ENCODE results near the gene ACE.

The ACE gene

DNA sequence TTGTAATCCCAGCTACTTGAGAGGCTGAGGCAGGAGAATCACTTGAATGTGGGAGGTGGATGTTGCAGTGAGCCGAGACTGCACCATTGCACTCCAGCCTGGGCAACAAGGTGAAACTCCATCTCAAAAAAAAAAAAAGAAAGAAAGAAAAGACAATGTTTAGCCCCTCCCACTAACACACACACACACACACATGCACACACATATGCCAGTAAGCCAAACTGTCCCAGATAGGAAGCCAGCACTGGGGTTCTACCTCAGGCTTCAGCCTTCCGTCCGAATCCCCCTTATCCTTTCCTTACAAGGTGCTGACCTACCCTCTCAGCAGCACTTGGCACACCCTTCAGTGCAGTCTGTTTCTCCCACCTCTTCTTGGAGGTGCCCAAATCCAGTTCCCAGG lies 37.6 kb downstream of the ACE start:
- no peak for TF ChIP-seq POLR2A (IDR thresholded peaks at IDR 0.05; ENCODE audit: low read depth, low read length)
- no peak for TF ChIP-seq POLR2AphosphoS5 (IDR thresholded peaks at IDR 0.05; ENCODE audit: low read depth, low read length)
- TF ChIP-seq TAF1 (IDR thresholded peaks at IDR 0.05; ENCODE audit: borderline replicate concordance, low read depth, low read length) = no peak
- DNase-seq (ENCODE audit: insufficient read length) (no peak), FAIRE-seq (no peak)

DNA sequence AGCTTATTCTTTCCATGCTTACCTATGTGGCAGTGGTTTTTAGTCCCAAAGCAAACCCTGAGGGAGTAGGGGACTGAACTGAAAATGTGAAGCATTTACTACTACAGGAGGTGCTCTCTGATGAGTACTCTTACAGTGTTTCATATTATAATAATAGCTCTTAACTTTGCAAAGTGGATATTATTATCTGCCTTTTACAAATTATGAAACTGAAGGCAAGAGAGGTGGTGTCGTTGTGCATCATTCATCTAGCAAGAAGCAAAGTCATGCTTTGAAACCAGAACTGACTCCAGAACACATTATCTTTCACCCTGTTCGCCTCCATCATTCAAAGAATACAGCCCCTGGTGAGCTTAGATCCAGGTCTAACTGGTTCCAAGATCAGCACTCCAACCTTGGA lies 38.1 kb downstream of the ACE start:
- DNase-seq (ENCODE audit: insufficient read length) = no peak
- no peak for FAIRE-seq
- TF ChIP-seq POLR2AphosphoS5 (IDR thresholded peaks at IDR 0.05; ENCODE audit: low read depth, low read length) (no peak), TAF1 (IDR thresholded peaks at IDR 0.05; ENCODE audit: borderline replicate concordance, low read depth, low read length) (no peak)

DNA sequence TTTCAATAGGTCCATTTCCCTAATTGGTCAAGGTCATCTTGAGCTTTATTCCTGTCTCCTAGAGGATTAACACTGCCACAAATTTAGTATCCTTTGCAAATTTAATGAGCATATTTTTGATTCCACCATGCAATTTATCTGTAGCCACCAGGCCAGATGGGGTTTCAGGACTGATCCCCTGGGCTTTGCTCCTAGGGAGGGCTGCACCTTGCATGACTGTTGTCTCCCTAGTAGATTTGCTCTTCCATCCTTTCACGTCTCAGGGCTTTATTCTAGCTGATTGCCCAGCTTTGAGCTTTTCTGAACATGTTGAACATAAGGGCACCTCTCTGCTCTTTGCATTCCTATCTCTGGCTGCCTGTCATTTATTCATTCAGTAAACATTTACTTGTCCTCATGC lies 38.6 kb downstream of the ACE start:
- TF ChIP-seq POLR2AphosphoS5 (IDR thresholded peaks at IDR 0.05; ENCODE audit: low read depth, low read length) = no peak
- no peak for TF ChIP-seq TAF1 (IDR thresholded peaks at IDR 0.05; ENCODE audit: borderline replicate concordance, low read depth, low read length)
- no peak for TF ChIP-seq POLR2A (IDR thresholded peaks at IDR 0.05; ENCODE audit: low read depth, low read length)
- FAIRE-seq (no peak), DNase-seq (ENCODE audit: insufficient read length) (no peak)

DNA sequence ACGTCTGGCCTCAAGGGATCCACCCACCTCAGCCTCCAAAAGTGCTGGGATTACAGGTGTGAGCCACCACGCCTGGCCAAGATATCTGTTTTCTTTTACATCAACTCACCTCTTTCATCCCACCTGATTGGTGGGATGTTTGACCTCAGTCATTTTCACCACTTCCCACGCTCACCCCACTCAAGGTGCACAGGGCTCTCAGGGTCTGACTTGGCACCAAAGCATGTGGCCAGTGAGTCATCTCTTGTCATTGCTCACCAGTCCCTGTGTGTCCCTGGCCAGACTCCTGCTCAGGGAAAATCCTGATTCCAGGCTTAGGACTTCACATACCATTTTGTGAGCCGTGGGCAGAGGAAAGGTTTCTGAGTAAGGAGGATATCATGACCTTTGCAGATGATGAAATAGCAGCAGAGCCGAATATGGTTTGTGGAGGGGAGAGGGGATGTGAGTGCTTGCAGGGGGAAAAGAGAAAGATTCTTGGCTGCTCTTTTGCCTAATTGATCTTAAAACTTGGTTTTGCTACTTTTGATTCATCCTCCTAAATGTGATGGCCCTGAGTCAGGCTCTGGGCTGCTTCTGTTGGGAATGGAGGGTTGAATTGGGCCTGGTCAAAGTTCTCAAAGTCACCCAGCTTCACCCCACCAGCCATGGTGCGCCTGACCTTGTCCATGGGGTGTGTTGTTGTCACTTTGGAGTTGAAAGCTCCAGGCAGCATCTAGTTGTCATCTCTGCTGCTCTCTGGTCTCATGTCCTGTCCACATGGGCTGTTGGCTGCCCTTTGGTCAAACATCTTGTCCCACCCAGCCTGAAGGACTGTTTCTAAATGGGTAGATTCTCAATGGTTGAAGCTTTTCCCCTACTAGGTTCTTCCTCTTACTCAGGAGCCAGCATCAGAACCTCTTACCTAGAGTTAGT lies 40.3 kb downstream of the ACE start:
- no peak for FAIRE-seq

DNA sequence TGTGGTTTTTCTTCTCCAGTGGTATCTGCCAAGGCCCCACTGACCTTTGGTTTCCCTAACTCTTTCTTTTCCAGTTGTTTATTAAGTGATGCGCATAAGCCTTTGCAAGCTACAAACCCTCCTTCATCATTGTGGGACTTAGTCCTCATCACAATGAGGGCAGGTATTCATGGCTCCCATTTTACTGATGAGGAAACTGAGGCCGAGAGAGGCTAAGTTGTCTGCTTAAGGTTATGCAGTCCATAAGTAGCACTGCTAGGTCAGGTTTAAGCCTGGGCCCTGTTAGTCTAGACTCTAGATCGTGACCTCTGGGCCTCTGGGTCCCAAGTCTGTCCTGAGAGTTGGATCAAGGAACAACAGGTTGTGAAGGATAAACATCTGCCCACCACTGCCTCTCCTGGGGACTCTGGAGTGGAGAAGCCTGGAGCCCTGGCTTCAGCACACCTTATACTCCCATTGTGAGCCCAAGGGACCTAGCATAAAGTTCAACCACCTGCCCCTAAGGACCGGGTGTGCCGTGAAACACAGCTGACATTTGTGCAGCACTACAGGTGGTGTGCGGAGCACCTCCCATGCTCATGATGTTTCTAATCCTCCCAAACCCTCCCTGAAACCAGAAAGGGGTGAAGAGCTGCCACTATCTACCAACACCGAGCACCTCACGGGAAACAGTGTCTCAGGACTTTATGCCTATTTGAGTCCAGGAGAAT lies 41.1 kb downstream of the ACE start:
- TF ChIP-seq TAF1 (IDR thresholded peaks at IDR 0.05; ENCODE audit: borderline replicate concordance, low read depth, low read length) = no peak
- TF ChIP-seq POLR2A (IDR thresholded peaks at IDR 0.05; ENCODE audit: low read depth, low read length) = no peak
- no peak for TF ChIP-seq POLR2AphosphoS5 (IDR thresholded peaks at IDR 0.05; ENCODE audit: low read depth, low read length)
- FAIRE-seq (no peak), DNase-seq (ENCODE audit: insufficient read length) (no peak)

More for the DNA sequence above, 40.3 kb downstream of the ACE start:
- no peak for TF ChIP-seq POLR2A (IDR thresholded peaks at IDR 0.05; ENCODE audit: low read depth, low read length)
- no peak for TF ChIP-seq POLR2AphosphoS5 (IDR thresholded peaks at IDR 0.05; ENCODE audit: low read depth, low read length)
- TF ChIP-seq TAF1 (IDR thresholded peaks at IDR 0.05; ENCODE audit: borderline replicate concordance, low read depth, low read length) = no peak
- DNase-seq (ENCODE audit: insufficient read length) = no peak

DNA sequence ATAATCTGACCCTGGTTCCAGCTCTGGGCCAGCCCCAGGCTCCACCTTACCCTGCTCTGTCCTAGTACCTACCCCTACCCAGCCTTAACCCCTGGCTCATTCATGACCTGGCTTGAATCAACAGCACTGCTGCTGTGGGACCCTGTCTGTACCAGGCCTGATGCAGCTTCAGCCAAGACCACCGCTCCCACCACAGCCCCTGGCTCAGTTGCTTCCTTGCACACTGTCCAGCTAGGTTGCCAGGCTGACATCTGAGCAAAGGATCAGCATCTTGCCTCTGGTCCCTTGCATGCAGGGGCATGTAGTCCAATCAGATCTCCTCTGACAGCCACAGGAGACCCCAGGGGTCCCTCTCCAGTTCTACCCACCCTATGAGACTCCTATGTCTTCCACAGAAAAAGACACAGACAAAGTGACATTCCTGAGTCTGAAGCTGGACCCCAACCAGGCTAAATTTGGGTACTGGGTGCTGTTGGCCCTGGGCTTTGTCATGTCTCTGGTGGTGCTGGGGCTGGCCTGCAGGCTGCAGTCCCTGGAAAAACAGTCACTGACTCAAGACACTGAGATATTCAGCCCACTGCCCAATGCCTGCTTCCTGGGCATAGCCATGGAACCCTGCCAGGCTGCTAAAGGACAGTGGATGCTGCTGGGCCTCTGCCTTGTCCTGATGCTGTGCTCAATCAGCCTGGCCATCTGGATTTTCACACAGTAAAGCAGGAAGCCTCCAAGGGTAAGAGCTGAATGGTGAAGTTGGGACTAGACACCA lies 42.4 kb downstream of the ACE start:
- no peak for FAIRE-seq
- DNase-seq (ENCODE audit: insufficient read length) = no peak
- no peak for TF ChIP-seq POLR2A (IDR thresholded peaks at IDR 0.05; ENCODE audit: low read depth, low read length)
- TF ChIP-seq POLR2AphosphoS5 (IDR thresholded peaks at IDR 0.05; ENCODE audit: low read depth, low read length) = no peak
- TF ChIP-seq TAF1 (IDR thresholded peaks at IDR 0.05; ENCODE audit: borderline replicate concordance, low read depth, low read length) = no peak

DNA sequence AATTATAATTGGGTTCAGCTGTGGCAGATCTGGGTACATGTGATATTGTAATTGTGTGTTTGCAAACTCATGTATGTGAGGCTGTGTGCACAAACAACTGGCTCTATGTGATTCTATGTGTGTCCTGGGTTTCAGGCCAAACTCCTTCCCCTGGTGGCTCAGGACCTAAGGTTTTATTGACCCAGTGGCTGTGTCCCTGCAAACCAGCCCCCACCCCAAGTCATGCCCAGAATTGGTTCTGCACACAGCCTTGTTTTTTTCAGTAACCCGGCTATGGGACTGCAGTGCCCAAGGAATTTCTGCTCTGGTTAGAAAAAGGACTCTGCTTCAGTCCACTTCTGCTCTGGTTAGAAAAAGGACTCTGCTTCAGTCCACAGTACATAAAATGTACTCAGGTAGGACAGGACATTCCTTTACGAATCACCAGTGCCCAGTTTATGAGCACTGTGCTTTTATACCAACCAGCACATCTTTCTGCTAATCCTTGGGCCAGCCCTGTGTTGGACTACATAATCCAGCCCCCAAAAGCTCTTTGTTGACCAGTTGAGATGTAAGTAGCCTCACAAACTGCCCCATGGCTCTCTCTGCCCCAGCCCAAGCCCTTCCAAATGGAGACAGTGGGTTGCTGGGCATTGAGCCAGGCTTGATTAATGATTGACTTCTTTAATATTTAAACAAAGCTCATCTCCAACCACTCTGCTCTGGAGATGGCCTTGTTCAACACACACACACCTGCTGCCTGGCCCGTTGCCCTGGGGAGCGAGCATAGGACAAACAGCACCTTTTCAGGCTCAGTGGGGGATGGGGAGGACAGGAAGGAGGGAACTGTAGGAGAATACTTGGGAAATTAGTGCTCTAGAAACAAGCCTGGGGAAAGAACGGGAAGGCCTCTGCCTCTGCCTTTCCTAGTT lies 43.4 kb downstream of the ACE start:
- FAIRE-seq (no peak), DNase-seq (ENCODE audit: insufficient read length) (no peak)
- TF ChIP-seq POLR2AphosphoS5 (IDR thresholded peaks at IDR 0.05; ENCODE audit: low read depth, low read length) = no peak

DNA sequence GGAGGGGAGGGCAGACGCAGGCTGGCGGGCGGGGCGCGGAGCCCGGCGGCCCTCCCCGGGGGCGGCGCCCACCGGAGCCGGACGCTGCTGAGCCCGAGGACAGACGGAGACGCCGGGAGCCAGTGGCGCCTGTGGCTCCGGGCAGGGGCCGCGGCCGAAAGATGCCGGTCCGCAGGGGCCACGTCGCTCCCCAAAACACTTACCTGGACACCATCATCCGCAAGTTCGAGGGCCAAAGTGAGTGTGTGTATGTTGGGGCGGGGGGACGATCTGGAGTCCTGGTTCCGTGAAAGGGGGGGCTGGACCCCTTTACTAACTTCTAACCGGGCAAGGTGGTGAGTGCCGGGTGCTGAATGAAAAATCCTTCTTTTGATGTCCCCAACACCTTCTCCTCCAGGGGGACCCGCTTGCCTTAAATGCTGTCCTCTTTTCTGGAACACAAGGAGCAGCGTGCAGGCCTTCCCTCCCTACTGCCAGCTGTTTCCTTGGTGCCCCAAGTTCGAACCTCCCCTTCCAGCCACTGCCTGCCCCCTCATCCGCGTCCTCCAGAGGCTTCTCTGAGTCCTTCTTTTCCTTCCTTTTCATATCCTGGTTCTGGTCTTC lies 46.5 kb downstream of the ACE start, which contains the start of gene KCNH6:
TSS of gene KCNH6 (plus strand) at position 106 of the 603 bp plus-strand sequence. CDS start at position 162, 56 bp downstream.
- no peak for FAIRE-seq
- TF ChIP-seq POLR2AphosphoS5 (IDR thresholded peaks at IDR 0.05; ENCODE audit: low read depth, low read length) = no peak
- TF ChIP-seq TAF1 (IDR thresholded peaks at IDR 0.05; ENCODE audit: borderline replicate concordance, low read depth, low read length) = no peak
- no peak for TF ChIP-seq POLR2A (IDR thresholded peaks at IDR 0.05; ENCODE audit: low read depth, low read length)
- DNase-seq (ENCODE audit: insufficient read length) = no peak

DNA sequence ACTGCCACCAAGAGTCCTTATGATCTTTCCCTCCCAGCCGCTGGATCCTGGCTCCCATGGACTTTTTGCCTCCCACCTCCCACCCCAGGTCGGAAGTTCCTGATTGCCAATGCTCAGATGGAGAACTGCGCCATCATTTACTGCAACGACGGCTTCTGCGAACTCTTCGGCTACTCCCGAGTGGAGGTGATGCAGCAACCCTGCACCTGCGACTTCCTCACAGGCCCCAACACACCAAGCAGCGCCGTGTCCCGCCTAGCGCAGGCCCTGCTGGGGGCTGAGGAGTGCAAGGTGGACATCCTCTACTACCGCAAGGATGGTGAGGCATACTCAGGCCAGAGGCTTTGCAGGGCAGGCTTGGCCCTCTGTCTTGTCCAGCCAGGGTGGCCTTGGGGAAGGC lies 47.2 kb downstream of the ACE start:
- FAIRE-seq (no peak), DNase-seq (ENCODE audit: insufficient read length) (no peak)
- TF ChIP-seq POLR2AphosphoS5 (IDR thresholded peaks at IDR 0.05; ENCODE audit: low read depth, low read length) = no peak
- no peak for TF ChIP-seq POLR2A (IDR thresholded peaks at IDR 0.05; ENCODE audit: low read depth, low read length)
- TF ChIP-seq TAF1 (IDR thresholded peaks at IDR 0.05; ENCODE audit: borderline replicate concordance, low read depth, low read length) = no peak

DNA sequence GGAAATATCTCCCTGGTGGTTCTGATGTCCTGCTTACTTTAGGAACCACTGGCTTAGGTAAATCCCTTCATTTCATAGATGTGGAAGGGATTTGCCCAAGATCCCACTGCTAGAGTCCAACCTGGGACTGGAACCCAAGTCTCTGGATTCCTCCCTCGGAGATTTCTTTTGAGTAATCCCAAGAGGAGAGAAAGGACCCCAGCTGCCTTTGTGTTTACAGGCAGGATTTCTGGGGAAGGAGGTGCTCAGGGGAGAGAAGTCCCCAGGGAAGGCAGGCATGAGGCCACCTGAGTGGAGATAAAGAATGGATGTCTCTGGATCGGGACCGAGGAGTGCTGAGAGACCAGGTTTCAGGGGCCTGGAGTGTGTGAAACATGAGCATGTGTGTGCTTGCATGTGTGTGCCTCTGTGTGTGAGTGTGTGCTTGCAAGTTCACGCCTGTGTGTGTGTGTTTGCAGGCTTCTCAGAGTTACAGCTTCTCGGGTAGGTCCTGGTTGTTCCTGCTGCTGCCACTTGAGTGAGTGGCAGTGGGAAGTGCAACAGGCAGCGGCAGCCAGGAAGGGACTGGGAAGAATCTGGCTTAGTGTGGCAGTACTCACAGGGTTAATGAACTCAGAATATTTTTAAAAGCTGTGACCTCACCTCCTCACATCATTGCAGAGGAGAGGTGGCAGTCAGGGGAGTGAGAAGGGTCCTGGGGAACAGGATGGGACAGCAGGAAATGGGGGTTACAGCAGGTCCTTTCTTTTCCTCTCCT lies 48.5 kb downstream of the ACE start:
- TF ChIP-seq POLR2AphosphoS5 (IDR thresholded peaks at IDR 0.05; ENCODE audit: low read depth, low read length) (no peak), TAF1 (IDR thresholded peaks at IDR 0.05; ENCODE audit: borderline replicate concordance, low read depth, low read length) (no peak), POLR2A (IDR thresholded peaks at IDR 0.05; ENCODE audit: low read depth, low read length) (no peak)
- DNase-seq (ENCODE audit: insufficient read length) (no peak), FAIRE-seq (no peak)
